Astrocyte of the cerebellum (primary cell): ENCODE measurements around the gene NOXRED1.
A peak's percentile ranks its signal among the peaks of the same experiment; 100 is the strongest.

Experiments used
- DNase-seq: peaks from one replicate; pipeline ENCODE4 v3.0.0-alpha.2; 2011; ENCODE audit warnings: low read depth
- H3K4me3 ChIP-seq: 2 replicates; pipeline ENCODE4 v1.5.1; 2011; ENCODE audit warnings: mild to moderate bottlenecking, low read depth, low read length, moderate library complexity
- in situ Hi-C: cut with HindIII; loops from 2 replicates; pipeline ENCODE4 v1.10.0; 2017; ENCODE audit warnings: low sequenced_read_pairs
- TF ChIP-seq, protein P1 (sequence below): IDR thresholded peaks from 2 replicates; pipeline ENCODE4 v1.5.1; 2012; ENCODE audit warnings: low read length, low read depth, moderate library complexity, mild to moderate bottlenecking; ENCODE audit errors: missing control alignments

The NOXRED1 gene

DNA sequence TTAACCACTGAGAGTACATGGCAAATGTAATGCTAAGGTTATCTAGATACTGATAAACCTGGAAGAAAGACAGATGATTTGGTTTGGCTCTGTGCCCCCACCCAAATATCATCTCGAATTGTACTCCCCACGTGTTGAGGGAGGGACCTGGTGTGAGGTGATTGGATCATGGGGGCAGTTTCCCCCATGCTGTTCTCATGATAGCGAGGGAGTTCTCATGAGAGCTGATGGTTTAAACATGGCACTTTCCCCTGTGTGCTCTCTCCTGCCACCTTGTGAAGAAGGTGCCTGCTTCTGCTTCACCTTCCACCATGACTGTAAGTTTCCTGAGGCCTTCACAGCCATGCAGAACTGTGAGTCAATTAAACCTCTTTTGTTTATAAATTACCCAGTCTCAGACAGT is 14.2 kb downstream of the NOXRED1 start:
- TF ChIP-seq, protein P1, sequence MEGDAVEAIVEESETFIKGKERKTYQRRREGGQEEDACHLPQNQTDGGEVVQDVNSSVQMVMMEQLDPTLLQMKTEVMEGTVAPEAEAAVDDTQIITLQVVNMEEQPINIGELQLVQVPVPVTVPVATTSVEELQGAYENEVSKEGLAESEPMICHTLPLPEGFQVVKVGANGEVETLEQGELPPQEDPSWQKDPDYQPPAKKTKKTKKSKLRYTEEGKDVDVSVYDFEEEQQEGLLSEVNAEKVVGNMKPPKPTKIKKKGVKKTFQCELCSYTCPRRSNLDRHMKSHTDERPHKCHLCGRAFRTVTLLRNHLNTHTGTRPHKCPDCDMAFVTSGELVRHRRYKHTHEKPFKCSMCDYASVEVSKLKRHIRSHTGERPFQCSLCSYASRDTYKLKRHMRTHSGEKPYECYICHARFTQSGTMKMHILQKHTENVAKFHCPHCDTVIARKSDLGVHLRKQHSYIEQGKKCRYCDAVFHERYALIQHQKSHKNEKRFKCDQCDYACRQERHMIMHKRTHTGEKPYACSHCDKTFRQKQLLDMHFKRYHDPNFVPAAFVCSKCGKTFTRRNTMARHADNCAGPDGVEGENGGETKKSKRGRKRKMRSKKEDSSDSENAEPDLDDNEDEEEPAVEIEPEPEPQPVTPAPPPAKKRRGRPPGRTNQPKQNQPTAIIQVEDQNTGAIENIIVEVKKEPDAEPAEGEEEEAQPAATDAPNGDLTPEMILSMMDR: peak; percentile 25
- H3K4me3 ChIP-seq: no peak overlapping the region
- DNase-seq: no peak
- in situ Hi-C loops: no loop called here

DNA sequence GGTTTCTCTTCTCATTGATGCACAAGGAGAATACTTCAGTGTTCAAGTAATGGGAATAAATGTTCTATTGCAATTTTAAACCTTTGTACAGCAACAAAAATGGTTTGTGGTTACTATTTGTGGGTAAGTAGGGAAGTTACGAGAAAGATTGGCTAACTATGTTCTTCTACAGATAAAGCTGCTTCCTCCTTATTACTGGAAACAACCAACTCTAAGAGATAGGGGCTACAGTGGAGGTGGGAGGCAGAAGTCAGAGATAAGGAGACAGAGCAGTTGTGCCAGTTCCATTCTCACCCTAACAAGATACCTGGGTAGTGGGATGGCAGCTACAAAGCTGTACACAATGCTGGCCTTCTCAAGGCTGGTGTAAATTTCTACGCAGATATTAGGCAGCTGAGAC is 16.2 kb downstream of the NOXRED1 start:
- TF ChIP-seq, protein P1: no peak
- in situ Hi-C loops: no loop called here
- no peak overlapping the region for H3K4me3 ChIP-seq
- DNase-seq: no peak

DNA sequence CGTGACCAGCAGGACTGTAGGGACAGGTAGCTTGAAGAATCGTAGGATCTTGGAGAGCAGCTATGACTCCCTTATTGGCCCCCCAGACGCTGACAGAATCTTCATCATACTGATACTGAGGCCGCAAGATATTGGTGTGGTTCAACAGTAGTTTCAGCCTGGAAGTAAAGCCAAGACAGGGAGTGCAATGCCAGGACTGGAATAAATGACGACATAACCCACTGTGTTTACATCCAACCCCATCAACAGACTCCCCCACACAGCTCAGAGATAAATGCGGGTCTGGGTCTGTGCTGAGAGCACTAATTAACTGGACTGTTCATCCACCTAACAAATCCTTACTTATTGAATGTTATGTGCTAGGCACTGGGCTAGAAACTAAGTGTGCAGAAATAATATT is 16.6 kb downstream of the NOXRED1 start:
- H3K4me3 ChIP-seq: no peak overlapping the region
- in situ Hi-C loops: no loop called here
- no peak for DNase-seq
- TF ChIP-seq, protein P1: no peak

GRCh38 chr14:77406086-77406485 is 17.2 kb downstream of the NOXRED1 start:
- TF ChIP-seq, protein P1: no peak
- in situ Hi-C loops: no loop called here
- DNase-seq: no peak
- no peak overlapping the region for H3K4me3 ChIP-seq

DNA sequence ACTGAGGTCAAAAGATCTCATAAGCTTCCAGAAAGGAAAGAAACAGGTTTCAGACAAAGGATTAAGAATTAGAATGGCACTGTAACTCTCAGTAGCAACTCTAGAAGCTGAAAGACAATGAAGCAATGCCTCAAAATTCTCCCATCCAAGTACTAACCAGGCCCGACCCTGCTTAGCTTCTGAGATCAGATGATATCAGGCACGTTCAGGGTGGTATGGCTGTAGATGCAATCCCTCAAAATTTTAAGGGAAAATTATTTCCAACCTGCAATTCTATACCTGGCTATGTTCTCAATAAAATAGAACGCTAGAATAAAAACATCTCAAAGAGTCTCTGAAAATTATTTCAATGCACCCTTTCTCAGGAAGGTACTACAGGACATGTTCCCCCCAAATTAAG is 19.6 kb downstream of the NOXRED1 start:
- no peak for DNase-seq
- in situ Hi-C loops: no loop called here
- TF ChIP-seq, protein P1: no peak
- no peak overlapping the region for H3K4me3 ChIP-seq

- in situ Hi-C loops: no loop called here
- TF ChIP-seq, protein P1: no peak
- H3K4me3 ChIP-seq: no peak overlapping the region
- no peak for DNase-seq
These were observed 23.1 kb downstream of the NOXRED1 start for GRCh38 chr14:77400216-77400615.

DNA sequence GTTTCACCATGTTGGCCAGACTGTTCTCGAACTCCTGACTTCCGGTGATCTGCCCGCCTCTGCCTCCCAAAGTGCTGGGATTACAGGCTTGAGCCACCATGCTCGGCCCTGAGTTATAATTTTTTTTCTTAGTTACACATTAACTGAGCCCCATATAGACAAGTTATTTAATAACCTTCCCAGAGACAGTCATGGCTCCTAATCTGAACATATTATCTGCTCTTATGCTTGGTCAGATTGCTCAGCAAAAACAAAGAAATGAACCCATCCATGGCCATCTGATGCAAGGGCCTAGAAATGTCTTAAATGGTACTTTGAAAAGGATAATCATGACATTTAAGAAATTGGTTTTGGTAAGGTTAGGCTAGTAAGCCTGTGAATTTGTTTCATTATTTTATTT is 33.1 kb downstream of the NOXRED1 start:
- no peak overlapping the region for H3K4me3 ChIP-seq
- TF ChIP-seq, protein P1: no peak
- no peak for DNase-seq
- in situ Hi-C loops: no loop called here
